ENCODE results near the gene TOP3B. TPM values are rescaled to one million over a fixed set of nuclear protein-coding genes. Genes with fewer than 3 reads are reported as not detected.
A peak's percentile ranks its signal among the peaks of the same experiment; 100 is the strongest.

The TOP3B gene
- total and polyA plus RNA-seq, 2 experiments from 2014 or later: 35.7 to 77.7 TPM

DNA sequence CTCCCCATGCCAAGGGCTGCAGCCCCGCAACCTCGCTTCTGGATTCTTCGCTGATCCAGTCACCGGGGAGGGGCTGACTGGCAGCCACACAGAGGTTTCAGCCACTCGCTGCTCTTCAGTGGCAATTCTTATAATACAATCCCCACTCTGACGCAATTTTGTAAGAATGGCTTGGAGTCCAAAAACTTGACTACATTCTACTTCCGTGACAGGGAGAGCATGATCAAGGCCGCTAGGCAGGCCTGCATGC, 44.8 kb downstream of the TOP3B start:
- no peaks in the 10 kb centered on the region; the same call in 1 of the 2 replicates for H3K4me1 ChIP-seq (ENCODE audit: insufficient read depth)
- no peaks in the 10 kb centered on the region for H3K27me3 ChIP-seq (ENCODE audit: insufficient read depth)
- no peaks in the 10 kb centered on the region for H3K79me2 ChIP-seq (replicated peaks; ENCODE audit: insufficient read depth)
- Mint-ChIP-seq H3K27me3 (ENCODE audit: insufficient read depth, low read depth, poor library complexity) (peaks cover 16% of the 10 kb centered on the region), H3K36me3 (ENCODE audit: low read depth) (peaks cover 13% of the 10 kb centered on the region), H3K9me3 (no peaks in the 10 kb centered on the region), H3K4me1 (peaks cover 26% of the 10 kb centered on the region), H3K4me3 (peak overlapping the region; percentile 84), H3K27ac (no peak overlapping the region; the same call in 1 of the 2 replicates)
- H2AFZ ChIP-seq: no peak overlapping the region
- no peaks in the 10 kb centered on the region for H3F3A ChIP-seq (replicated peaks; ENCODE audit: low read depth)
- DNase-seq (ENCODE audit: low spot score): no peak
- no peaks in the 10 kb centered on the region for H3K36me3 ChIP-seq (ENCODE audit: insufficient read depth)
- peak overlapping the region; percentile 88; the same call in 1 of the 2 replicates for H3K4me2 ChIP-seq
- H3K9me2 ChIP-seq (ENCODE audit: insufficient read depth): no peaks in the 10 kb centered on the region
- peak; percentile 7 for ATAC-seq
- no peak overlapping the region for H3K27ac ChIP-seq (ENCODE audit: low read depth)
- H4K20me1 ChIP-seq (replicated peaks; ENCODE audit: insufficient read depth): peaks cover 3% of the 10 kb centered on the region; the same call in 1 of the 2 replicates
- H3K4me3 ChIP-seq: peak overlapping the region; percentile 74; the same call in 1 of the 2 replicates
- TF ChIP-seq, protein P1, sequence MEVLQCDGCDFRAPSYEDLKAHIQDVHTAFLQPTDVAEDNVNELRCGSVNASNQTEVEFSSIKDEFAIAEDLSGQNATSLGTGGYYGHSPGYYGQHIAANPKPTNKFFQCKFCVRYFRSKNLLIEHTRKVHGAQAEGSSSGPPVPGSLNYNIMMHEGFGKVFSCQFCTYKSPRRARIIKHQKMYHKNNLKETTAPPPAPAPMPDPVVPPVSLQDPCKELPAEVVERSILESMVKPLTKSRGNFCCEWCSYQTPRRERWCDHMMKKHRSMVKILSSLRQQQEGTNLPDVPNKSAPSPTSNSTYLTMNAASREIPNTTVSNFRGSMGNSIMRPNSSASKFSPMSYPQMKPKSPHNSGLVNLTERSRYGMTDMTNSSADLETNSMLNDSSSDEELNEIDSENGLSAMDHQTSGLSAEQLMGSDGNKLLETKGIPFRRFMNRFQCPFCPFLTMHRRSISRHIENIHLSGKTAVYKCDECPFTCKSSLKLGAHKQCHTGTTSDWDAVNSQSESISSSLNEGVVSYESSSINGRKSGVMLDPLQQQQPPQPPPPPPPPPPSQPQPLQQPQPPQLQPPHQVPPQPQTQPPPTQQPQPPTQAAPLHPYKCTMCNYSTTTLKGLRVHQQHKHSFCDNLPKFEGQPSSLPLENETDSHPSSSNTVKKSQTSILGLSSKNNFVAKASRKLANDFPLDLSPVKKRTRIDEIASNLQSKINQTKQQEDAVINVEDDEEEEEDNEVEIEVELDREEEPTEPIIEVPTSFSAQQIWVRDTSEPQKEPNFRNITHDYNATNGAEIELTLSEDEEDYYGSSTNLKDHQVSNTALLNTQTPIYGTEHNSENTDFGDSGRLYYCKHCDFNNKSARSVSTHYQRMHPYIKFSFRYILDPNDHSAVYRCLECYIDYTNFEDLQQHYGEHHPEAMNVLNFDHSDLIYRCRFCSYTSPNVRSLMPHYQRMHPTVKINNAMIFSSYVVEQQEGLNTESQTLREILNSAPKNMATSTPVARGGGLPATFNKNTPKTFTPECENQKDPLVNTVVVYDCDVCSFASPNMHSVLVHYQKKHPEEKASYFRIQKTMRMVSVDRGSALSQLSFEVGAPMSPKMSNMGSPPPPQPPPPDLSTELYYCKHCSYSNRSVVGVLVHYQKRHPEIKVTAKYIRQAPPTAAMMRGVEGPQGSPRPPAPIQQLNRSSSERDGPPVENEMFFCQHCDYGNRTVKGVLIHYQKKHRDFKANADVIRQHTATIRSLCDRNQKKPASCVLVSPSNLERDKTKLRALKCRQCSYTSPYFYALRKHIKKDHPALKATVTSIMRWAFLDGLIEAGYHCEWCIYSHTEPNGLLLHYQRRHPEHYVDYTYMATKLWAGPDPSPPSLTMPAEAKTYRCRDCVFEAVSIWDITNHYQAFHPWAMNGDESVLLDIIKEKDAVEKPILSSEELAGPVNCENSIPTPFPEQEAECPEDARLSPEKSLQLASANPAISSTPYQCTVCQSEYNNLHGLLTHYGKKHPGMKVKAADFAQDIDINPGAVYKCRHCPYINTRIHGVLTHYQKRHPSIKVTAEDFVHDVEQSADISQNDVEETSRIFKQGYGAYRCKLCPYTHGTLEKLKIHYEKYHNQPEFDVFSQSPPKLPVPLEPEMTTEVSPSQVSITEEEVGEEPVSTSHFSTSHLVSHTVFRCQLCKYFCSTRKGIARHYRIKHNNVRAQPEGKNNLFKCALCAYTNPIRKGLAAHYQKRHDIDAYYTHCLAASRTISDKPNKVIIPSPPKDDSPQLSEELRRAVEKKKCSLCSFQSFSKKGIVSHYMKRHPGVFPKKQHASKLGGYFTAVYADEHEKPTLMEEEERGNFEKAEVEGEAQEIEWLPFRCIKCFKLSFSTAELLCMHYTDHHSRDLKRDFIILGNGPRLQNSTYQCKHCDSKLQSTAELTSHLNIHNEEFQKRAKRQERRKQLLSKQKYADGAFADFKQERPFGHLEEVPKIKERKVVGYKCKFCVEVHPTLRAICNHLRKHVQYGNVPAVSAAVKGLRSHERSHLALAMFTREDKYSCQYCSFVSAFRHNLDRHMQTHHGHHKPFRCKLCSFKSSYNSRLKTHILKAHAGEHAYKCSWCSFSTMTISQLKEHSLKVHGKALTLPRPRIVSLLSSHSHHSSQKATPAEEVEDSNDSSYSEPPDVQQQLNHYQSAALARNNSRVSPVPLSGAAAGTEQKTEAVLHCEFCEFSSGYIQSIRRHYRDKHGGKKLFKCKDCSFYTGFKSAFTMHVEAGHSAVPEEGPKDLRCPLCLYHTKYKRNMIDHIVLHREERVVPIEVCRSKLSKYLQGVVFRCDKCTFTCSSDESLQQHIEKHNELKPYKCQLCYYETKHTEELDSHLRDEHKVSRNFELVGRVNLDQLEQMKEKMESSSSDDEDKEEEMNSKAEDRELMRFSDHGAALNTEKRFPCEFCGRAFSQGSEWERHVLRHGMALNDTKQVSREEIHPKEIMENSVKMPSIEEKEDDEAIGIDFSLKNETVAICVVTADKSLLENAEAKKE (CRISPR knock-in tag; IDR thresholded peaks at IDR 0.05): no peak
- TF ChIP-seq CREB1 (CRISPR knock-in tag; IDR thresholded peaks at IDR 0.05; ENCODE audit: low read depth): no peak
- TF ChIP-seq JUNB (IDR thresholded peaks at IDR 0.05; ENCODE audit: unreplicated experiment): no peak
- TF ChIP-seq, protein P2, sequence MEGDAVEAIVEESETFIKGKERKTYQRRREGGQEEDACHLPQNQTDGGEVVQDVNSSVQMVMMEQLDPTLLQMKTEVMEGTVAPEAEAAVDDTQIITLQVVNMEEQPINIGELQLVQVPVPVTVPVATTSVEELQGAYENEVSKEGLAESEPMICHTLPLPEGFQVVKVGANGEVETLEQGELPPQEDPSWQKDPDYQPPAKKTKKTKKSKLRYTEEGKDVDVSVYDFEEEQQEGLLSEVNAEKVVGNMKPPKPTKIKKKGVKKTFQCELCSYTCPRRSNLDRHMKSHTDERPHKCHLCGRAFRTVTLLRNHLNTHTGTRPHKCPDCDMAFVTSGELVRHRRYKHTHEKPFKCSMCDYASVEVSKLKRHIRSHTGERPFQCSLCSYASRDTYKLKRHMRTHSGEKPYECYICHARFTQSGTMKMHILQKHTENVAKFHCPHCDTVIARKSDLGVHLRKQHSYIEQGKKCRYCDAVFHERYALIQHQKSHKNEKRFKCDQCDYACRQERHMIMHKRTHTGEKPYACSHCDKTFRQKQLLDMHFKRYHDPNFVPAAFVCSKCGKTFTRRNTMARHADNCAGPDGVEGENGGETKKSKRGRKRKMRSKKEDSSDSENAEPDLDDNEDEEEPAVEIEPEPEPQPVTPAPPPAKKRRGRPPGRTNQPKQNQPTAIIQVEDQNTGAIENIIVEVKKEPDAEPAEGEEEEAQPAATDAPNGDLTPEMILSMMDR (conservative IDR thresholded peaks at IDR 0.05; ENCODE audit: low read depth in 2 of 2): no peak
- TF ChIP-seq ZNF114 (CRISPR knock-in tag; IDR thresholded peaks at IDR 0.05): no peak
- TF ChIP-seq EZH2phosphoT487 (IDR thresholded peaks at IDR 0.05; ENCODE audit: unreplicated experiment): no peak
- TF ChIP-seq STAT1 (IDR thresholded peaks at IDR 0.05; ENCODE audit: unreplicated experiment): no peak
- no peak for TF ChIP-seq NANOG (IDR thresholded peaks at IDR 0.05; ENCODE audit: borderline replicate concordance)
- no peak for TF ChIP-seq POLR2AphosphoS5 (IDR thresholded peaks at IDR 0.05; ENCODE audit: low read depth)

Data from GM23338 (cell line).